Endothelial cell of umbilical vein (primary cell): ENCODE data around the gene APOM. TPM values are rescaled to one million over a fixed set of nuclear protein-coding genes. Genes with fewer than 3 reads are reported as not detected.

ENCODE experiments used
- BruUV-seq: library from RNA; stranded (reverse); fragments of 400-500 nt; replicated peaks from 2 replicates; lab custom pipeline; 2021; lab: Mats Ljungman, UMichigan
- CTCF ChIA-PET: fragments of 300-600, 350-600 bp; sonication (Branson Sonifier 250); formaldehyde crosslinking; loops from one replicate; lab custom pipeline; 2021; ENCODE audit warnings: antibody characterized with exemption, inconsistent platforms; lab: Charles Lee
- POLR2A ChIA-PET: fragments of 300-600, 350-600 bp; sonication (Branson Sonifier 250); formaldehyde crosslinking; loops from one replicate; lab custom pipeline; 2021; ENCODE audit warnings: antibody characterized with exemption, inconsistent platforms; lab: Charles Lee
- DNase-seq: peaks from one replicate; pipeline ENCODE4 v3.0.0-alpha.2; 2011; ENCODE audit warnings: low read depth, low spot score
- FAIRE-seq: peaks from 2 replicates; lab custom pipeline; 2011; peaks lifted over from hg19 to GRCh38; lab: Jason Lieb, UNC
- H2AFZ ChIP-seq: 2 replicates; pipeline ENCODE4 v1.6.0; 2012; ENCODE audit warnings: low read depth, low read length, control low read depth, inconsistent platforms
- H3K27ac ChIP-seq: 2 replicates; pipeline ENCODE4 v1.5.1; 2011; ENCODE audit warnings: low read depth, mild to moderate bottlenecking, control low read depth, low read length, moderate library complexity; ENCODE audit not compliant: insufficient read depth
- H3K27me3 ChIP-seq, 2 experiments: 2 replicates each; pipeline versions ENCODE4 v1.6.0 to v1.6.1; 2011; ENCODE audit warnings: low read length in 2 of 2, mixed read lengths in 1 of 2; ENCODE audit not compliant: control insufficient read depth in 2 of 2, insufficient read depth in 2 of 2
- H3K36me3 ChIP-seq, 2 experiments: 2 replicates in 1 of 2; 3 replicates in 1 of 2; pipeline ENCODE4 v1.5.1; 2011; ENCODE audit warnings: low read length in 2 of 2, mild to moderate bottlenecking in 1 of 2, moderate library complexity in 1 of 2; ENCODE audit not compliant: control insufficient read depth in 2 of 2, insufficient read depth in 2 of 2; ENCODE audit errors: extremely low read depth in 1 of 2
- H3K4me1 ChIP-seq: 3 replicates; pipeline ENCODE4 v1.5.1; 2011; ENCODE audit warnings: mild to moderate bottlenecking, low read length; ENCODE audit not compliant: control insufficient read depth, insufficient read depth; ENCODE audit errors: extremely low read depth
- H3K4me2 ChIP-seq: 2 replicates; pipeline ENCODE4 v1.6.1; 2011; ENCODE audit warnings: low read length, control low read depth, mixed read lengths; ENCODE audit not compliant: insufficient read depth
- H3K4me3 ChIP-seq, 3 experiments: fragments of 200-600 bp in 1 of 3; sonication (generic), shearing (Covaris generic) in 1 of 3; replicated peaks in 1 of 3; 2 replicates each; pipeline ENCODE4 v1.5.1; 2011 to 2016; ENCODE audit warnings: control low read depth in 3 of 3, low read length in 3 of 3, mild to moderate bottlenecking in 2 of 3, inconsistent platforms in 1 of 3, low read depth in 1 of 3, moderate library complexity in 1 of 3; ENCODE audit not compliant: insufficient read depth in 1 of 3
- H3K79me2 ChIP-seq: 2 replicates; pipeline ENCODE4 v1.6.0; 2012; ENCODE audit warnings: low read length, inconsistent platforms; ENCODE audit not compliant: control insufficient read depth, insufficient read depth
- H3K9ac ChIP-seq: replicated peaks from 2 replicates; pipeline ENCODE3; 2011; ENCODE audit warnings: low read length, control low read depth; ENCODE audit not compliant: insufficient read depth; ENCODE audit errors: extremely low read depth
- H3K9me1 ChIP-seq: replicated peaks from 3 replicates; pipeline ENCODE4 v1.6.0; 2011; ENCODE audit warnings: mild to moderate bottlenecking, low read length; ENCODE audit not compliant: control insufficient read depth, insufficient read depth; ENCODE audit errors: extremely low read depth
- H3K9me3 ChIP-seq: replicated peaks from 2 replicates; pipeline ENCODE4 v1.5.1; 2012; ENCODE audit warnings: low read length, inconsistent platforms; ENCODE audit not compliant: control insufficient read depth, insufficient read depth
- H4K20me1 ChIP-seq: replicated peaks from 2 replicates; pipeline ENCODE3; 2011; ENCODE audit warnings: mild to moderate bottlenecking, low read length; ENCODE audit not compliant: control insufficient read depth, insufficient read depth; ENCODE audit errors: extremely low read depth
- CTCF ChIP-seq, 2 donors: IDR thresholded peaks; 1 replicate in 1 of 2; 2 replicates in 1 of 2; pipeline ENCODE4 v1.5.1; 2011; ENCODE audit warnings: low read length in 2 of 2, mild to moderate bottlenecking in 2 of 2, moderate library complexity in 2 of 2, control low read depth in 1 of 2, inconsistent platforms in 1 of 2, low read depth in 1 of 2; ENCODE audit not compliant: insufficient read depth in 1 of 2; ENCODE audit errors: extremely low read depth in 1 of 2
- EZH2 ChIP-seq: IDR thresholded peaks from 2 replicates; pipeline ENCODE4 v1.6.1; 2012; ENCODE audit warnings: borderline replicate concordance, low read depth, mild to moderate bottlenecking, moderate library complexity, low read length, inconsistent platforms; ENCODE audit not compliant: severe bottlenecking
- FOS ChIP-seq: IDR thresholded peaks from 2 replicates; pipeline ENCODE4 v1.6.1; 2011; ENCODE audit warnings: mild to moderate bottlenecking, low read length, moderate library complexity, borderline replicate concordance; ENCODE audit not compliant: insufficient read depth
- GATA2 ChIP-seq: IDR thresholded peaks from 2 replicates; pipeline ENCODE4 v1.7.0; 2011; ENCODE audit warnings: low read depth, mild to moderate bottlenecking, moderate library complexity, mixed read lengths, low read length; ENCODE audit not compliant: insufficient read length, insufficient read depth
- JUN ChIP-seq: IDR thresholded peaks from 2 replicates; pipeline ENCODE4 v1.6.1; 2011; ENCODE audit warnings: borderline replicate concordance, low read depth; ENCODE audit not compliant: insufficient read length, insufficient read depth
- dilution Hi-C: fragments of 300-500 bp; cut with MboI; formaldehyde crosslinking; loops from one replicate; pipeline ENCODE4 v1.15.0; 2019; ENCODE audit warnings: low sequenced_read_pairs; ENCODE audit not compliant: extremely low pct_ligation_motif_present
- intact Hi-C: fragments of 100-400 bp; cut with micrococcal nuclease; formaldehyde crosslinking; loops from one replicate; pipeline ENCODE4 v1.10.0; 2022
- polyA plus RNA-seq, 4 experiments: library from polyadenylated mRNA; depleted of rRNA in 3 of 4; stranded (reverse) in 3 of 4; unstranded in 1 of 4; fragments of >200 nt; gene quantifications; 2 replicates each; pipeline versions ENCODE4 v1.2.1 to v1.2.3, GENCODE V29; 2011 to 2012; ENCODE audit warnings: missing spikeins in 1 of 4
- total RNA-seq: library from RNA; stranded (reverse); gene quantifications from 2 replicates; pipeline ENCODE4 v1.2.3, GENCODE V29; 2021

APOM gene
- total and polyA plus RNA-seq, 2 donors (not counting 3 experiments of a cell fraction or from before 2014, with no cell fraction given): 2.5 TPM; not detected in 1

GRCh38 chr6:31621991-31622390 is 33.7 kb upstream of the APOM start:
- intact Hi-C loops: loop anchor here (1.0 to 5.0 kb wide), 3 partner anchors 43 to 205 kb away; partner anchors contain the start of gene HSPA1B
- no TSS peak for BruUV-seq
- ChIA-PET CTCF (interaction anchor here (0.6 to 3.9 kb wide), 6 partner anchors 18 to 81 kb away, joined by 3 to 18 read pairs (median 4); partner anchors contain the start of genes ATP6V1G2 and DDX39B), POLR2A (interaction anchor here (0.8 to 2.2 kb wide), 3 partner anchors 12 to 49 kb away, joined by 3 to 4 read pairs (median 3); no protein-coding TSS in a partner anchor)
- no peaks in the 10 kb centered on the region for H3K9me3 ChIP-seq
- peaks cover 23 to 33% of the 10 kb centered on the region in 2 experiments for H3K36me3 ChIP-seq
- H2AFZ ChIP-seq: no peak overlapping the region
- FAIRE-seq (peak; percentile 8), DNase-seq (no peak)
- H3K4me3 ChIP-seq: peak overlapping the region; percentile 65 to 99 (median 95)
- TF ChIP-seq JUN (no peak), FOS (no peak), GATA2 (no peak), EZH2 (no peak), CTCF (IDR thresholded peaks at IDR 0.05; ENCODE audit: extremely low read depth in 1 of 2, insufficient read depth in 1 of 2, low read depth in 1 of 2, low read length in 2 of 2) (no peak)
- no peaks in the 10 kb centered on the region for H3K27me3 ChIP-seq
- peak overlapping the region; percentile 92 for H3K4me2 ChIP-seq
- H3K79me2 ChIP-seq: peaks cover 59% of the 10 kb centered on the region
- H3K27ac ChIP-seq: peak overlapping the region; percentile 84
- no peaks in the 10 kb centered on the region for H4K20me1 ChIP-seq
- dilution Hi-C loops: no loop called here
- no peaks in the 10 kb centered on the region for H3K9me1 ChIP-seq
- peak overlapping the region; percentile 99 for H3K9ac ChIP-seq
- peaks cover 13% of the 10 kb centered on the region for H3K4me1 ChIP-seq
